HFF-Myc (cell line): ENCODE results near the gene IGLL1.
A peak's percentile ranks its signal among the peaks of the same experiment; 100 is the strongest.
"Not testable (repeated sequence)": the region's sequence is repeated elsewhere in the genome, so short reads cannot be mapped to it uniquely, and the experiment has no call there.

Experiments
- DNase-seq: peaks from one replicate; pipeline ENCODE4 v3.0.0-alpha.2; 2011; ENCODE audit warnings: low read depth; ENCODE audit errors: extremely low read depth
- H3K4me3 ChIP-seq: replicated peaks from 2 replicates; pipeline ENCODE4 v1.5.1; 2011; ENCODE audit warnings: low read depth, mild to moderate bottlenecking, control low read depth, low read length
- CTCF ChIP-seq: IDR thresholded peaks from 2 replicates; pipeline ENCODE4 v1.5.1; 2012; ENCODE audit warnings: mild to moderate bottlenecking, low read depth, low read length, control low read depth; ENCODE audit errors: missing control alignments

IGLL1 gene

GRCh38 chr22:23544852-23545251 is 35.2 kb downstream of the IGLL1 start:
- no peak overlapping the region for H3K4me3 ChIP-seq
- DNase-seq, result no peak
- no peak for TF ChIP-seq CTCF

GRCh38 chr22:23543506-23544000 is 36.5 kb downstream of the IGLL1 start:
- DNase-seq, H3K4me3 ChIP-seq: not testable (repeated sequence)

- no peak for TF ChIP-seq CTCF
- no peak overlapping the region for H3K4me3 ChIP-seq
- no peak for DNase-seq
Measured at GRCh38 chr22:23542933-23543332, 37.2 kb downstream of the IGLL1 start.

- not testable (repeated sequence) for H3K4me3 ChIP-seq, DNase-seq
Measured at GRCh38 chr22:23542391-23542790, 37.7 kb downstream of the IGLL1 start.

- H3K4me3 ChIP-seq, DNase-seq: not testable (repeated sequence)
- TF ChIP-seq CTCF, result peak; percentile 37
Measured at GRCh38 chr22:23541849-23542281, 38.2 kb downstream of the IGLL1 start.

GRCh38 chr22:23540837-23541236 is 39.3 kb downstream of the IGLL1 start:
- H3K4me3 ChIP-seq, DNase-seq: not testable (repeated sequence)

GRCh38 chr22:23539839-23540198 is 40.3 kb downstream of the IGLL1 start:
- H3K4me3 ChIP-seq, DNase-seq: not testable (repeated sequence)

GRCh38 chr22:23539135-23539838 is 40.8 kb downstream of the IGLL1 start:
- peak; percentile 78 for TF ChIP-seq CTCF
- peak; percentile 45 for DNase-seq
- H3K4me3 ChIP-seq, result no peak overlapping the region

- not testable (repeated sequence) for DNase-seq, H3K4me3 ChIP-seq
Measured at GRCh38 chr22:23538696-23539030, 41.4 kb downstream of the IGLL1 start.

- not testable (repeated sequence) for H3K4me3 ChIP-seq, DNase-seq
Measured at GRCh38 chr22:23537830-23538695, 42.0 kb downstream of the IGLL1 start.
